DND-41 (cell line): Measurements from ENCODE around the gene HDAC4.
"Not testable (repeated sequence)": the region's sequence is repeated elsewhere in the genome, so short reads cannot be mapped to it uniquely, and the experiment has no call there.

Experiments used
- CTCF ChIP-seq: IDR thresholded peaks from 2 replicates; pipeline ENCODE4 v1.5.1; 2012; ENCODE audit warnings: borderline replicate concordance, low read length, moderate library complexity, mild to moderate bottlenecking; ENCODE audit not compliant: poor library complexity, severe bottlenecking; ENCODE audit errors: extremely low read depth
- EZH2 ChIP-seq: IDR thresholded peaks from 3 replicates; pipeline ENCODE4 v1.6.1; 2012; ENCODE audit warnings: borderline replicate concordance, low read depth, mild to moderate bottlenecking, moderate library complexity, low read length, inconsistent platforms; ENCODE audit not compliant: severe bottlenecking

DNA sequence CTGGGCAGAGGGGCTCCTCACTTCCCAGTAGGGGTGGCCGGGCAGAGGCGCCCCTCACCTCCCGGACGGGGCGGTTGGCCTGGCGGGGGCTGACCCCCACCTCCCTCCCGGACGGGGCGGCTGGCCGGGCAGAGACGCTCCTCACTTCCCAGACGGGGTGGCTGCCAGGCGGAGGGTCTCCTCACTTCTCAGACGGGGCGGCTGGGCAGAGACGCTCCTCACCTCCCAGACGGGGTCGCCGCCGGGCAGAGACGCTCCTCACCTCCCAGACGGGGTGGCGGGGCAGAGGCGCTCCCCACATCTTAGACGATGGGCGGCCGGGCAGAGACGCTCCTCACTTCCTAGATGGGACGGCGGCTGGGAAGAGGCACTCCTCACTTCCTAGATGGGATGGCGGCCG lies 48.6 kb upstream of the HDAC4 start:
- TF ChIP-seq CTCF, EZH2: not testable (repeated sequence)
